Panc1 (cell line): ENCODE measurements around the gene INPP5E. TPM values are rescaled to one million over a fixed set of nuclear protein-coding genes. Genes with fewer than 3 reads are reported as not detected.
A peak's percentile ranks its signal among the peaks of the same experiment; 100 is the strongest.

ENCODE experiments used
- ATAC-seq: fragments of 200-7000 bp; cut with Tn5 transposase; 2 replicates; pipeline ENCODE4 v1.9.1; 2020; ENCODE audit warnings: mild to moderate bottlenecking, moderate library complexity
- BruUV-seq: library from RNA; stranded (reverse); fragments of 400-500 nt; replicated peaks from 2 replicates; lab custom pipeline; 2021; lab: Mats Ljungman, UMichigan
- CTCF ChIA-PET: fragments of 300-600 bp; sonication (Branson Sonifier 250); formaldehyde crosslinking; loops from one replicate; lab custom pipeline; 2022; ENCODE audit warnings: antibody characterized with exemption; lab: Charles Lee
- POLR2A ChIA-PET: fragments of 300-600 bp; sonication (Branson Sonifier 250); formaldehyde crosslinking; loops from one replicate; lab custom pipeline; 2022; ENCODE audit warnings: antibody characterized with exemption; lab: Charles Lee
- DNase-seq: peaks from one replicate; pipeline ENCODE4 v3.0.0-alpha.2; 2010; ENCODE audit warnings: low read depth, low spot score
- H3K27ac ChIP-seq: 2 replicates; pipeline ENCODE4 v1.5.1; 2011; ENCODE audit warnings: mild to moderate bottlenecking, low read length, inconsistent platforms
- H3K27me3 ChIP-seq: fragments of 200-500 bp; sonication (Bioruptor generic); 2 replicates; pipeline ENCODE4 v1.6.0; 2014; ENCODE audit warnings: low read length, inconsistent platforms; ENCODE audit not compliant: control insufficient read depth, insufficient read depth
- H3K36me3 ChIP-seq: fragments of 200-500 bp; sonication (Bioruptor generic); 2 replicates; pipeline ENCODE4 v1.5.1; 2014; ENCODE audit warnings: inconsistent platforms, mild to moderate bottlenecking, low read length, moderate library complexity; ENCODE audit not compliant: control insufficient read depth, insufficient read depth
- H3K4me1 ChIP-seq: 2 replicates; pipeline ENCODE4 v1.5.1; 2011; ENCODE audit warnings: inconsistent platforms, mild to moderate bottlenecking, low read length, moderate library complexity; ENCODE audit not compliant: control insufficient read depth, insufficient read depth
- H3K4me3 ChIP-seq, 2 experiments: 2 replicates each; pipeline ENCODE4 v1.5.1; 2011 to 2012; ENCODE audit warnings: low read depth in 2 of 2, low read length in 2 of 2, mild to moderate bottlenecking in 2 of 2, inconsistent platforms in 1 of 2, moderate library complexity in 1 of 2
- H3K9me3 ChIP-seq: fragments of 200-500 bp; sonication (Bioruptor generic); 2 replicates; pipeline ENCODE4 v1.5.1; 2014; ENCODE audit warnings: low read depth, mild to moderate bottlenecking, inconsistent platforms, low read length, moderate library complexity; ENCODE audit not compliant: control insufficient read depth, insufficient read depth
- CTCF ChIP-seq: fragments of 450-650 bp; IDR thresholded peaks from 2 replicates; pipeline ENCODE4 v1.5.1; 2017; ENCODE audit warnings: mild to moderate bottlenecking
- POLR2AphosphoS5 ChIP-seq: IDR thresholded peaks from 2 replicates; pipeline ENCODE4 v1.6.1; 2012; ENCODE audit warnings: mild to moderate bottlenecking, low read depth, low read length, moderate library complexity
- REST ChIP-seq, 2 experiments: IDR thresholded peaks; 2 replicates each; pipeline ENCODE4 v1.6.1; 2011 to 2012; ENCODE audit warnings: low read depth in 2 of 2, control low read depth in 1 of 2, low read length in 1 of 2, mild to moderate bottlenecking in 1 of 2, moderate library complexity in 1 of 2; ENCODE audit not compliant: insufficient read depth in 1 of 2
- SIN3A ChIP-seq: IDR thresholded peaks from 2 replicates; pipeline ENCODE4 v1.6.1; 2012; ENCODE audit warnings: low read depth, mild to moderate bottlenecking, low read length, moderate library complexity, borderline replicate concordance; ENCODE audit not compliant: insufficient read depth
- TCF7L2 ChIP-seq: IDR thresholded peaks from 2 replicates; pipeline ENCODE4 v1.6.1; 2011; ENCODE audit warnings: mild to moderate bottlenecking, low read depth, low read length, inconsistent platforms
- in situ Hi-C: cut with HindIII; loops from 2 replicates; pipeline ENCODE4 v1.10.0; 2016; ENCODE audit warnings: low sequenced_read_pairs, low pct_unique_long_range_greater_than_20kb
- intact Hi-C: fragments of 100-400 bp; cut with micrococcal nuclease; formaldehyde crosslinking; loops from one replicate; pipeline ENCODE4 v1.10.0; 2022; ENCODE audit not compliant: unreplicated experiment
- total RNA-seq: library from RNA; stranded (reverse); gene quantifications from one replicate; pipeline ENCODE4 v1.2.1, GENCODE V29; 2021; ENCODE audit not compliant: unreplicated experiment

INPP5E gene
- total RNA-seq, 1 experiment from 2014 or later = 14.1 TPM

DNA sequence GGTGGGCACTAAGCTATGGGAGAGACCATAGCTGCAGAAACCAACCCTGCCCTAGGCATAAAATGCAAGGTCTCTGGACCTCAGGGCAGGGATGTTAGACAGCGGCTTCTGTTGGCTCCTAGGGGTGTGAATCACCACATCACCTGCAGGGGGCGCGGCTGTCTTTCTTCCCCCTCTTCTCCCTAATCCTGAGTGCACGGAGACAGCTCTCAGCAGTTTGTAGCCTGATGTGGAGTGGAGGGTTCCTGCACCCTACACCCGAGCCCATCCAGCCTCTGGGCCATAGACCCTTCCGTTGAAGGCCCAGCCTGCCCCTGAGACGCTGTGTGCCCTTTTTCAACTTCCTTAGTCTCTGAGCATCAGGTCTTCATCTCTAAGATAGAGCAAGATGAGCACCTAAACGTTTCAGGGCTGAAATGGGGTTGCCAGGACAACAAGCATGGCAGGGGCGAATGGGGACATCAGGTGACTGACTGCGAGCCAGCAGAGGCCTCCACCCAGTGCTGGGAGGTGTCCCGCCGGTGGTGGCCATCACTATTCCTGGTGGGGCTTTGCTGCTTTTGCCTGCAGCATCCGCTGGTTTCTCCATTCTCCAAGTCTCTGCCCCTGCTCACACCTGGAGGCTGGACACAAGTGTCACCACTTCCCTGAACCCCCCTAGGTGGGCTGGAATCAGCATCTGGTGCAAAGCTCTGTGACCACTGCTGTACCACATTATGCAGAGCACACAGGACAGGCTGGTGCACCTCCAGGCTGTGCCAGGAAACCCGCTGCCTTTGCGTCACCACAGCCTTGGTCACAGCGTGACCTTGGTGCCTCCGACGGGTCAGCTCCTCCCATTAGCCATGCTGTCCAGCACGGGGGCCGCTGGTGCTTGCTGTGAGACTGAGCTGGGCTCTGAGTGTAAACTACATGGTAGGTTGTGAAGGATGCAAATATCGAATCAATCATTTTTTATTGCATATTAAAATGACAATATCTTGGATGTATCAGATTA is 45.7 kb upstream of the INPP5E start:
- no peaks in the 10 kb centered on the region for H3K9me3 ChIP-seq
- TF ChIP-seq POLR2AphosphoS5 (no peak), CTCF (peak; percentile 89), TCF7L2 (no peak), SIN3A (no peak), REST (IDR thresholded peaks at IDR 0.05; ENCODE audit: insufficient read depth in 1 of 2, low read depth in 2 of 2, low read length in 1 of 2) (no peak)
- BruUV-seq = no TSS peak
- DNase-seq (peak; percentile 47), ATAC-seq (peak; percentile 31)
- no peaks in the 10 kb centered on the region for H3K27me3 ChIP-seq
- no peak overlapping the region; the same call in 1 of the 2 replicates for H3K27ac ChIP-seq
- H3K4me1 ChIP-seq = peaks cover 8% of the 10 kb centered on the region
- peaks cover 2% of the 10 kb centered on the region; the same call in 1 of the 2 replicates for H3K36me3 ChIP-seq
- intact Hi-C loops = no loop called here
- CTCF ChIA-PET = interaction anchor here (2.7 to 3.2 kb wide), 2 partner anchors 140 to 144 kb away, joined by 17 to 18 read pairs; no protein-coding TSS in a partner anchor
- POLR2A ChIA-PET = interaction anchor here (1.0 kb wide), 1 partner anchor 93 kb away, joined by 12 read pairs; no protein-coding TSS in a partner anchor
- in situ Hi-C loops = loop anchor here (10.0 kb wide), 1 partner anchor 59 kb away; the partner anchor contains the start of gene NOTCH1
- H3K4me3 ChIP-seq = peak overlapping the region; percentile 58 to 66; a peak in 3 of 4 replicates

GRCh38 chr9:136484153-136485048 is 44.8 kb upstream of the INPP5E start:
- H3K9me3 ChIP-seq = no peaks in the 10 kb centered on the region
- intact Hi-C loops = no loop called here
- in situ Hi-C loops = loop anchor here (10.0 kb wide), 1 partner anchor 60 kb away; the partner anchor contains the start of gene NOTCH1
- TF ChIP-seq POLR2AphosphoS5 (no peak), SIN3A (no peak), CTCF (no peak), REST (IDR thresholded peaks at IDR 0.05; ENCODE audit: insufficient read depth in 1 of 2, low read depth in 2 of 2, low read length in 1 of 2) (no peak), TCF7L2 (no peak)
- no peak for DNase-seq
- H3K4me3 ChIP-seq = peak overlapping the region; percentile 58 to 66
- POLR2A ChIA-PET = interaction anchor here (1.0 kb wide), 1 partner anchor 94 kb away, joined by 12 read pairs; no protein-coding TSS in a partner anchor
- peak overlapping the region; percentile 70 for H3K27ac ChIP-seq
- no TSS peak for BruUV-seq
- peak; percentile 19 for ATAC-seq
- H3K27me3 ChIP-seq = no peaks in the 10 kb centered on the region
- peaks cover 2% of the 10 kb centered on the region; the same call in 1 of the 2 replicates for H3K36me3 ChIP-seq
- CTCF ChIA-PET = interaction anchor here (0.5 to 3.2 kb wide), 3 partner anchors 141 to 187 kb away, joined by 3 to 18 read pairs (median 17); no protein-coding TSS in a partner anchor
- H3K4me1 ChIP-seq = peaks cover 8% of the 10 kb centered on the region
